ENCODE measurements around the gene GFOD1.
"Not testable (repeated sequence)": the region's sequence is repeated elsewhere in the genome, so short reads cannot be mapped to it uniquely, and the experiment has no call there.

The GFOD1 gene

GRCh38 chr6:13513626-13514502 is 26.5 kb upstream of the GFOD1 start:
- DNase-seq, result no peak
- intact Hi-C loops (cut with DNase I), result no loop called here

- intact Hi-C loops (cut with DNase I), result no loop called here
- DNase-seq, result peak in 1 of 42 donors; percentile 13
Measured at GRCh38 chr6:13512900-13513299, 25.5 kb upstream of the GFOD1 start.

- no peak for DNase-seq
- intact Hi-C loops (cut with DNase I), result no loop called here
Measured at GRCh38 chr6:13511913-13512717, 24.7 kb upstream of the GFOD1 start.

- DNase-seq, result peak in 1 of 42 donors; percentile 13
- intact Hi-C loops (cut with DNase I), result not testable (repeated sequence)
Measured at GRCh38 chr6:13511141-13511571, 23.8 kb upstream of the GFOD1 start.

- intact Hi-C loops (cut with DNase I); DNase-seq: not testable (repeated sequence)
Measured at GRCh38 chr6:13510433-13510832, 23.0 kb upstream of the GFOD1 start.

GRCh38 chr6:13508711-13509705 is 21.6 kb upstream of the GFOD1 start:
- no peak for DNase-seq
- intact Hi-C loops (cut with DNase I), result no loop called here

GRCh38 chr6:13507306-13507860 is 20.0 kb upstream of the GFOD1 start:
- DNase-seq, result peak in 1 of 42 donors; percentile 18
- intact Hi-C loops (cut with DNase I), result no loop called here

- intact Hi-C loops (cut with DNase I), result no loop called here
- peak in 1 of 42 donors; percentile 25 for DNase-seq
Measured at GRCh38 chr6:13505345-13505734, 17.9 kb upstream of the GFOD1 start.

GRCh38 chr6:13504611-13505344 is 17.4 kb upstream of the GFOD1 start:
- DNase-seq, result peak in 1 of 42 donors; percentile 13
- intact Hi-C loops (cut with DNase I), result no loop called here

GRCh38 chr6:13500915-13501314 is 13.5 kb upstream of the GFOD1 start:
- no peak for DNase-seq
- intact Hi-C loops (cut with DNase I), result no loop called here

GRCh38 chr6:13500264-13500663 is 12.9 kb upstream of the GFOD1 start:
- DNase-seq, result peak in 1 of 42 donors; percentile 39
- intact Hi-C loops (cut with DNase I), result no loop called here

GRCh38 chr6:13496513-13497190 is 9.3 kb upstream of the GFOD1 start:
- DNase-seq, result peak in 1 of 42 donors; percentile 5
- intact Hi-C loops (cut with DNase I), result no loop called here

- DNase-seq, result no peak
- intact Hi-C loops (cut with DNase I), result no loop called here
Measured at GRCh38 chr6:13495818-13496217, 8.4 kb upstream of the GFOD1 start.

- intact Hi-C loops (cut with DNase I), result no loop called here
- peak in 1 of 42 donors; percentile 10 for DNase-seq
Measured at GRCh38 chr6:13495112-13495776, 7.8 kb upstream of the GFOD1 start.

GRCh38 chr6:13494137-13494536 is 6.7 kb upstream of the GFOD1 start:
- DNase-seq, result no peak
- intact Hi-C loops (cut with DNase I), result no loop called here

GRCh38 chr6:13493147-13493546 is 5.7 kb upstream of the GFOD1 start:
- no peak for DNase-seq
- intact Hi-C loops (cut with DNase I), result no loop called here

- intact Hi-C loops (cut with DNase I), result no loop called here
Measured at GRCh38 chr6:13492357-13492756, 5.0 kb upstream of the GFOD1 start.

More at GRCh38 chr6:13492357-13492756, 5.0 kb upstream of the GFOD1 start:
- no peak for DNase-seq
